ENCODE results near the gene SMARCE1.

SMARCE1 gene

DNA sequence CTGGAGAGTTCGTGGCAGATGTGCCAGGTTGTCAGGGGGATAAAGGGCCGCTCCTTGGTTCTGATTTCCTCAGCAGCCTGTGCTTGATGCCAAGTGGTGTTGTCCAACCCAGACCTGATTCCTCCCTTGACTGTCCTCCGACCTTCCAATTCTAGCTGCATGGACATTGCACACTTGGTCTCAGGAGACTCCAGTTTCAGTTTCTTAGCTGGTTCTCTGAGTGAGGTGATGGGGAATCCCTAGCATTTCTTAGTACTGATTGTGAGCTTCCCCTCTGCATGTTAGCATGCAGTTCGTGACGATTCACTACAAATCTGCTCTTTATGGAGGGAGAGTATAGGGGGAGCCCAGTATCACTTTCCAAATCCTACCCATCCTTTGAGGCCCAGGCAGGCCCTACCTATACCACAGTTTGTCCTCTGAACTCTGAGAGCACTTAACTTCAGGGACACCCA lies 70.0 kb downstream of the SMARCE1 start:
- DNase-seq = no peak

DNA sequence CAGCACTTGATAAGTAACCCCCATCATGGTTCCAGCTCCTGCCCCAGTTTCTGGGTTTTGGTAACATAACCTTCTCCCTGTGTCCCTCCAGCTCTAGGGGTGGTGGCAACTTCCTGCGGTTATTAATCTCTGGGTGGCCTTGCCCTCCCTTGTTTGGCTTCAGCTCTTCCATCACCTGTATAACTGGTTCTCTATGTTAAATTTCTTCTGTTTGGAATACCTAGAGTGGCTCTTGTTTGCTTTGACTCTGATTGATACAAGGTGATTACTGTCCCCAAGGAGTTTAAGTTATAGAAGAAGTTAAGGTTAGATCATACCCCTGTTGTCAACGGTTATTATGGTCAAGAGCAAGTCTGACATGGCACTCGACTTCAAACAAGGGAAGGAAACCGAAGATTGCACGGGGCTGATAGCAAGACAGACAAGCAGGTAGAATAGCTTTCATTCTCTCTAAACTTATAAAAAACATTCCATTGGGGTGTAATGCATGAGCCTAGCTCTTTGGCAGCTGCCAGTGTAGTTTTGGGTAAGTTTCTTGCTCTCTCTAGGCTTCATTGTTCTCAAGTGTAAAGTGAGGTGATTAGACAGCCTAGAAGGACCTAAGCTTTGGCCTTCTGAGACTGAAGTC lies 71.4 kb downstream of the SMARCE1 start:
- DNase-seq = no peak
